ENCODE measurements around the gene FGG. TPM values are rescaled to one million over a fixed set of nuclear protein-coding genes. Genes with fewer than 3 reads are reported as not detected.

Gene FGG
- total and polyA plus RNA-seq, 2 of the 13 experiments (the other 11 are each of a cell fraction or from before 2014, with no cell fraction given) = 1,037 to 2,423 TPM

- TF ChIP-seq EHMT2 (IDR thresholded peaks at IDR 0.05; ENCODE audit: borderline replicate concordance, low read depth, low read length) = no peak
- TF ChIP-seq ZNF672 (CRISPR knock-in tag; IDR thresholded peaks at IDR 0.05) = no peak
- TF ChIP-seq RFX5 (IDR thresholded peaks at IDR 0.05; ENCODE audit: low read depth, low read length) = no peak
- no peak for TF ChIP-seq PCBP2 (optimal IDR thresholded peaks at IDR 0.05; ENCODE audit: low read depth, low read length, poor library complexity, severe bottlenecking)
- peak; percentile 64 for TF ChIP-seq ZNF12 (CRISPR knock-in tag; IDR thresholded peaks at IDR 0.05)
- peak; percentile 98 for TF ChIP-seq THRA (CRISPR knock-in tag; IDR thresholded peaks at IDR 0.05; ENCODE audit: borderline replicate concordance)
- TF ChIP-seq KDM1A (CRISPR knock-in tag; IDR thresholded peaks at IDR 0.05) = no peak
- TF ChIP-seq, protein P1, sequence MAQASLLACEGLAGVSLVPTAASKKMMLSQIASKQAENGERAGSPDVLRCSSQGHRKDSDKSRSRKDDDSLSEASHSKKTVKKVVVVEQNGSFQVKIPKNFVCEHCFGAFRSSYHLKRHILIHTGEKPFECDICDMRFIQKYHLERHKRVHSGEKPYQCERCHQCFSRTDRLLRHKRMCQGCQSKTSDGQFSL (CRISPR knock-in tag; IDR thresholded peaks at IDR 0.05) = no peak
- no peak for TF ChIP-seq ZBTB2 (CRISPR knock-in tag; IDR thresholded peaks at IDR 0.05; ENCODE audit: low read depth)
- TF ChIP-seq ZNF282 (IDR thresholded peaks at IDR 0.05; ENCODE audit: partially characterized antibody) = no peak
- TF ChIP-seq YEATS2 (CRISPR knock-in tag; IDR thresholded peaks at IDR 0.05; ENCODE audit: borderline replicate concordance) = no peak
- TF ChIP-seq ARNT2 (CRISPR knock-in tag; IDR thresholded peaks at IDR 0.05; ENCODE audit: low read depth) = no peak
- TF ChIP-seq ARNT (IDR thresholded peaks at IDR 0.05) = no peak
- peak; percentile 97 for TF ChIP-seq ZBTB3 (CRISPR knock-in tag; IDR thresholded peaks at IDR 0.05; ENCODE audit: borderline replicate concordance, low read depth)
- peak; percentile 21; the same call in 1 of the 2 replicates for TF ChIP-seq ZNF629 (CRISPR knock-in tag; conservative IDR thresholded peaks at IDR 0.05)
- TF ChIP-seq, protein P2, sequence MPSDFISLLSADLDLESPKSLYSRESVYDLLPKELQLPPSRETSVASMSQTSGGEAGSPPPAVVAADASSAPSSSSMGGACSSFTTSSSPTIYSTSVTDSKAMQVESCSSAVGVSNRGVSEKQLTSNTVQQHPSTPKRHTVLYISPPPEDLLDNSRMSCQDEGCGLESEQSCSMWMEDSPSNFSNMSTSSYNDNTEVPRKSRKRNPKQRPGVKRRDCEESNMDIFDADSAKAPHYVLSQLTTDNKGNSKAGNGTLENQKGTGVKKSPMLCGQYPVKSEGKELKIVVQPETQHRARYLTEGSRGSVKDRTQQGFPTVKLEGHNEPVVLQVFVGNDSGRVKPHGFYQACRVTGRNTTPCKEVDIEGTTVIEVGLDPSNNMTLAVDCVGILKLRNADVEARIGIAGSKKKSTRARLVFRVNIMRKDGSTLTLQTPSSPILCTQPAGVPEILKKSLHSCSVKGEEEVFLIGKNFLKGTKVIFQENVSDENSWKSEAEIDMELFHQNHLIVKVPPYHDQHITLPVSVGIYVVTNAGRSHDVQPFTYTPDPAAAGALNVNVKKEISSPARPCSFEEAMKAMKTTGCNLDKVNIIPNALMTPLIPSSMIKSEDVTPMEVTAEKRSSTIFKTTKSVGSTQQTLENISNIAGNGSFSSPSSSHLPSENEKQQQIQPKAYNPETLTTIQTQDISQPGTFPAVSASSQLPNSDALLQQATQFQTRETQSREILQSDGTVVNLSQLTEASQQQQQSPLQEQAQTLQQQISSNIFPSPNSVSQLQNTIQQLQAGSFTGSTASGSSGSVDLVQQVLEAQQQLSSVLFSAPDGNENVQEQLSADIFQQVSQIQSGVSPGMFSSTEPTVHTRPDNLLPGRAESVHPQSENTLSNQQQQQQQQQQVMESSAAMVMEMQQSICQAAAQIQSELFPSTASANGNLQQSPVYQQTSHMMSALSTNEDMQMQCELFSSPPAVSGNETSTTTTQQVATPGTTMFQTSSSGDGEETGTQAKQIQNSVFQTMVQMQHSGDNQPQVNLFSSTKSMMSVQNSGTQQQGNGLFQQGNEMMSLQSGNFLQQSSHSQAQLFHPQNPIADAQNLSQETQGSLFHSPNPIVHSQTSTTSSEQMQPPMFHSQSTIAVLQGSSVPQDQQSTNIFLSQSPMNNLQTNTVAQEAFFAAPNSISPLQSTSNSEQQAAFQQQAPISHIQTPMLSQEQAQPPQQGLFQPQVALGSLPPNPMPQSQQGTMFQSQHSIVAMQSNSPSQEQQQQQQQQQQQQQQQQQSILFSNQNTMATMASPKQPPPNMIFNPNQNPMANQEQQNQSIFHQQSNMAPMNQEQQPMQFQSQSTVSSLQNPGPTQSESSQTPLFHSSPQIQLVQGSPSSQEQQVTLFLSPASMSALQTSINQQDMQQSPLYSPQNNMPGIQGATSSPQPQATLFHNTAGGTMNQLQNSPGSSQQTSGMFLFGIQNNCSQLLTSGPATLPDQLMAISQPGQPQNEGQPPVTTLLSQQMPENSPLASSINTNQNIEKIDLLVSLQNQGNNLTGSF (CRISPR knock-in tag; IDR thresholded peaks at IDR 0.05) = no peak
- TF ChIP-seq FLYWCH1 (CRISPR knock-in tag; IDR thresholded peaks at IDR 0.05) = no peak
- TF ChIP-seq TRIM24 (CRISPR knock-in tag; IDR thresholded peaks at IDR 0.05) = no peak
- no peak for TF ChIP-seq KDM4B (CRISPR knock-in tag; IDR thresholded peaks at IDR 0.05)
- TF ChIP-seq ZSCAN31 (CRISPR knock-in tag; IDR thresholded peaks at IDR 0.05; ENCODE audit: low read depth) = no peak
- no peak for TF ChIP-seq CERS6 (CRISPR knock-in tag; IDR thresholded peaks at IDR 0.05)
- TF ChIP-seq ZNF552 (CRISPR knock-in tag; IDR thresholded peaks at IDR 0.05; ENCODE audit: borderline replicate concordance) = no peak
- no peak for TF ChIP-seq ZNF772 (CRISPR knock-in tag; IDR thresholded peaks at IDR 0.05)
Observed at GRCh38 chr4:154660052-154660451, 47.6 kb upstream of the FGG start (continued).

Data from HepG2 (cell line).